Retinal pigment epithelial cell (primary cell): ENCODE data around the gene MAP3K5.
"Not testable (repeated sequence)": the region's sequence is repeated elsewhere in the genome, so short reads cannot be mapped to it uniquely, and the experiment has no call there.

Experiments
- DNase-seq: peaks from one replicate; pipeline ENCODE4 v3.0.0-alpha.2; 2010; ENCODE audit warnings: low read depth
- H3K4me3 ChIP-seq: 2 replicates; pipeline ENCODE4 v1.5.1; 2011; ENCODE audit warnings: mild to moderate bottlenecking, low read length, control low read depth, moderate library complexity
- CTCF ChIP-seq: conservative IDR thresholded peaks from 2 replicates; pipeline ENCODE4 v1.5.1; 2011; ENCODE audit warnings: low read depth, low read length, control low read depth, inconsistent platforms

The MAP3K5 gene

GRCh38 chr6:136720045-136720770, 72.1 kb downstream of the MAP3K5 start:
- no peak for DNase-seq
- no peak overlapping the region for H3K4me3 ChIP-seq
- no peak for TF ChIP-seq CTCF

- no peak for TF ChIP-seq CTCF
- no peak for DNase-seq
- H3K4me3 ChIP-seq, result no peak overlapping the region
Measured at GRCh38 chr6:136719280-136720044, 72.8 kb downstream of the MAP3K5 start.

- H3K4me3 ChIP-seq, result no peak overlapping the region
- no peak for DNase-seq
- no peak for TF ChIP-seq CTCF
Measured at GRCh38 chr6:136718476-136718875, 73.8 kb downstream of the MAP3K5 start.

- no peak for TF ChIP-seq CTCF
- no peak for DNase-seq
- no peak overlapping the region for H3K4me3 ChIP-seq
Measured at GRCh38 chr6:136717716-136717990, 74.6 kb downstream of the MAP3K5 start.

GRCh38 chr6:136716917-136717715, 75.2 kb downstream of the MAP3K5 start:
- DNase-seq, result no peak
- H3K4me3 ChIP-seq, result no peak overlapping the region

GRCh38 chr6:136712642-136713041, 79.6 kb downstream of the MAP3K5 start:
- DNase-seq, H3K4me3 ChIP-seq: not testable (repeated sequence)

More at GRCh38 chr6:136716917-136717715, 75.2 kb downstream of the MAP3K5 start:
- TF ChIP-seq CTCF, result no peak

- no peak for TF ChIP-seq CTCF
- no peak overlapping the region for H3K4me3 ChIP-seq
- DNase-seq, result no peak
Measured at GRCh38 chr6:136711644-136712043, 80.6 kb downstream of the MAP3K5 start.
